A673 (cell line): ENCODE measurements around the gene FOXC1.

ENCODE experiments used
- EZH2 ChIP-seq: fragments of 200-600 bp; sonication (generic); IDR thresholded peaks from 2 replicates; pipeline ENCODE4 v1.6.1; 2017; ENCODE audit warnings: borderline replicate concordance, low read depth, mild to moderate bottlenecking, mixed read lengths, antibody characterized with exemption, low read length; ENCODE audit not compliant: poor library complexity, severe bottlenecking
- TF ChIP-seq, protein P1 (sequence below): fragments of 300-800, 200-600 bp; sonication (generic); conservative IDR thresholded peaks from 2 replicates; pipeline ENCODE4 v1.5.1; 2017; ENCODE audit warnings: low read depth, mild to moderate bottlenecking, antibody characterized with exemption, low read length, moderate library complexity, mixed read lengths

- TF ChIP-seq, protein P1, sequence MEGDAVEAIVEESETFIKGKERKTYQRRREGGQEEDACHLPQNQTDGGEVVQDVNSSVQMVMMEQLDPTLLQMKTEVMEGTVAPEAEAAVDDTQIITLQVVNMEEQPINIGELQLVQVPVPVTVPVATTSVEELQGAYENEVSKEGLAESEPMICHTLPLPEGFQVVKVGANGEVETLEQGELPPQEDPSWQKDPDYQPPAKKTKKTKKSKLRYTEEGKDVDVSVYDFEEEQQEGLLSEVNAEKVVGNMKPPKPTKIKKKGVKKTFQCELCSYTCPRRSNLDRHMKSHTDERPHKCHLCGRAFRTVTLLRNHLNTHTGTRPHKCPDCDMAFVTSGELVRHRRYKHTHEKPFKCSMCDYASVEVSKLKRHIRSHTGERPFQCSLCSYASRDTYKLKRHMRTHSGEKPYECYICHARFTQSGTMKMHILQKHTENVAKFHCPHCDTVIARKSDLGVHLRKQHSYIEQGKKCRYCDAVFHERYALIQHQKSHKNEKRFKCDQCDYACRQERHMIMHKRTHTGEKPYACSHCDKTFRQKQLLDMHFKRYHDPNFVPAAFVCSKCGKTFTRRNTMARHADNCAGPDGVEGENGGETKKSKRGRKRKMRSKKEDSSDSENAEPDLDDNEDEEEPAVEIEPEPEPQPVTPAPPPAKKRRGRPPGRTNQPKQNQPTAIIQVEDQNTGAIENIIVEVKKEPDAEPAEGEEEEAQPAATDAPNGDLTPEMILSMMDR = no peak
- TF ChIP-seq EZH2 = no peak
Observed at GRCh38 chr6:1634081-1634480, 24.4 kb downstream of the FOXC1 start.
